Subcutaneous abdominal adipose tissue (tissue), 5 donors: ENCODE results near the gene LRRN2.
"Not testable (repeated sequence)": the region's sequence is repeated elsewhere in the genome, so short reads cannot be mapped to it uniquely, and the experiment has no call there.

Experiments
- H3K27ac ChIP-seq: one replicate; pipeline ENCODE4 v1.7.0; 2013; ENCODE audit warnings: low read depth, mild to moderate bottlenecking, inconsistent platforms, low read length, moderate library complexity
- H3K27me3 ChIP-seq, 5 donors: one replicate each; pipeline ENCODE4 v1.7.0; 2013; ENCODE audit warnings: low read length in 5 of 5, inconsistent platforms in 1 of 5; ENCODE audit not compliant: control insufficient read depth in 5 of 5, insufficient read depth in 4 of 5
- H3K36me3 ChIP-seq, 5 donors: one replicate each; pipeline ENCODE4 v1.7.0; 2013; ENCODE audit warnings: low read length in 5 of 5; ENCODE audit not compliant: control insufficient read depth in 5 of 5, insufficient read depth in 5 of 5
- H3K4me1 ChIP-seq, 5 donors: one replicate each; pipeline ENCODE4 v1.7.0; 2013; ENCODE audit warnings: low read length in 5 of 5, mild to moderate bottlenecking in 3 of 5, moderate library complexity in 1 of 5; ENCODE audit not compliant: control insufficient read depth in 5 of 5, insufficient read depth in 5 of 5
- H3K4me3 ChIP-seq, 5 donors: one replicate each; pipeline ENCODE4 v1.7.0; 2013; ENCODE audit warnings: low read length in 5 of 5, low read depth in 1 of 5
- H3K9ac ChIP-seq, 5 donors: one replicate each; pipeline ENCODE4 v1.7.0; 2013; ENCODE audit warnings: low read length in 5 of 5, mild to moderate bottlenecking in 4 of 5, moderate library complexity in 3 of 5
- H3K9me3 ChIP-seq, 5 donors: one replicate each; pipeline ENCODE4 v1.7.0; 2013; ENCODE audit warnings: low read length in 5 of 5; ENCODE audit not compliant: control insufficient read depth in 5 of 5
- donor health status: healthy.
- donor health status: healthy.
- donor health status: healthy.
- donor health status: healthy.
- donor health status: healthy.

Gene LRRN2

DNA sequence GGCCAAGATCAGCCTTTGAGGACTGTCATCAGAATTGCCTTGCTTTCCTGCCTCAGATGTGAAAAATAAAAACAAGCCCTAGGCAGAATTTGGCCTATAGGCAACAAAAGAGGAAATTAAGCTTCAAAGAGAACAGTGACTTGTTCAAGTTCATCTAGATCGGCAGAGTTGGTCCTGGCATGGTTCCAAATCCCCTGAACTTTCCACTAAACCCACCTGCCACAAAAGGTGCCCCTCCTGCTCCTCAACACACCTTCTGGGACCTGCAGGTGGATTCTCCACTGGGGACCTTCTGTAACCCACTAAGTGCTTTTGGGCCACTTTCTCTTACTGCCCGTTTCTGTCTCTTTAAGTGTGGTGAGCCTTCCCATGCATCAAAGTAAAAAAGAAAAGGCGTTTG lies 42.5 kb upstream of the LRRN2 start:
- no peak overlapping the region for H3K4me3 ChIP-seq
- no peaks in the 10 kb centered on the region for H3K9me3 ChIP-seq
- H3K4me1 ChIP-seq, result no peaks in the 10 kb centered on the region
- H3K27ac ChIP-seq, result no peak overlapping the region
- no peaks in the 10 kb centered on the region for H3K36me3 ChIP-seq
- H3K9ac ChIP-seq, result no peak overlapping the region
- peaks cover 9 to 16% (median 14%) of the 10 kb centered on the region in 5 donors for H3K27me3 ChIP-seq

DNA sequence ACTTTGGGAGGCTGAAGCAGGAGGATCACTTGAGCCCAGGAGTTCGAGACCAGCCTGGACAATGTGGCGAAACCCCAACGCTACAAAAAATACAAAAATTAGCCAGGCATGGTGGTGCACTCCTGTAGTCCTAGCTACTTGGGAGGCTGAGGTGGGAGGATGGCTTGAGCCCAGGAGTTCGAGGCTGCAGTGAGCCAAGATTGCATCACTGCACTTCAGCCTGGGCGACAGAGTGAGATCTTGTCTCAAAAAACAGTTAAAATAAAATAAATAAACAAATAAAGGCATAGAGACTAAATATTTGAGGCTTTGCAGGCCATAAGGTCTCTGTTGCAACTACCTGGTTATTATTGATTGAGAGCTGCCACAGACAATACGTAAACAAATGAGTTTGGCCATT lies 41.9 kb upstream of the LRRN2 start:
- H3K27ac ChIP-seq, H3K9me3 ChIP-seq, H3K4me1 ChIP-seq, H3K4me3 ChIP-seq, H3K9ac ChIP-seq, H3K36me3 ChIP-seq: not testable (repeated sequence)
- peaks cover 9 to 16% (median 14%) of the 10 kb centered on the region in 5 donors for H3K27me3 ChIP-seq

DNA sequence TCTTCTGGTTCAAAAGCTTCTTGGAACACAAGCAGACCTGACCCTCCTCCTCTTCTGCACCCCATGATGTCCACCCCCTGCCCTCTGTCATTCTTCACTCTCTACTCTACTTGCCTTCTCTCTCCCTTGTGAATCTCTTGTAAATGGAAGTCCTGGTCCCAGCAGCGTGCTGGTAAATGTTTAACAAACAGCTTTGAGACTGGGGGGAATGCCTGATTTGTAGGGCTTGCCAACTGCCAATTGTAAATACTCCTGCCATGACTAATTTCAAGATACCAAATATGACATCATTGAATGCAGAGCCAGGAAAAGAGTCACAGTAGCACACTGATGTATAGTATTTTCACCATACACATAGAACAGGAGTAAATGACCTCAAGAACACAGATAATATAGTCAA lies 40.9 kb upstream of the LRRN2 start:
- Histone ChIP-seq H3K4me1 (no peaks in the 10 kb centered on the region), H3K27ac (no peak overlapping the region), H3K4me3 (no peak overlapping the region), H3K36me3 (no peaks in the 10 kb centered on the region), H3K27me3 (peaks cover 9 to 16% (median 12%) of the 10 kb centered on the region in 5 donors), H3K9ac (no peak overlapping the region), H3K9me3 (no peaks in the 10 kb centered on the region)

DNA sequence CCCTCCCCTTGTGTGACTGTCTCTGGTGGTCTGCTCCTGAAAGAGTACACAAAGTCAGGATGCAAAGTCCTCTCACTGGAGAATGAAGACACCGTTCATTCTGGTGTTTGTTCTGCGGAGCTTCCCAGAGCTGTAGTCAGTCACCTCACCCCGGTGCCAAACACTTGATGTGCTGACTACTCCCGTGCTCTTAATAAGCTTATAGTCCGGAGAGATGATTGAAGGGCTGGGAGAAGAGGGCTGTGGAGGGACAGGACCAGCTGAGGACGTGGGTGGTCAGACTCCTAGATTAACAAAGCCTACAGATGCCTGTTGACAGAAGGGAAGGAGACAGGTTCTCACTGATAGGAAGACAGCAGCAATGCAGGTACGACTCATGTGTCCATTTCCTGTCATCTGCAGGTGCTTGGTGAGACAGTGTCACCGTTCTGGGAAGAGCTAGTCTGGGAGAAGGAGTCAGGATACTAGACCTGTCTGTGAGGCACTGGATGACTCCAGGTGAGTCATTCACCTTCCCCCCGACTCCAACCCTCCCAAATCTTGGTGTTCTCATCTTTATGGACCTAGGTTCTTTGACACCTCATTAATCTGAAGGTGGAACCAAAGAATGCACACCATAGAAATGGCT lies 40.4 kb upstream of the LRRN2 start:
- no peak overlapping the region for H3K4me3 ChIP-seq
- H3K4me1 ChIP-seq, result no peaks in the 10 kb centered on the region
- H3K27ac ChIP-seq, result no peak overlapping the region
- no peaks in the 10 kb centered on the region for H3K9me3 ChIP-seq
- no peak overlapping the region for H3K9ac ChIP-seq
- peaks cover 7 to 14% (median 8%) of the 10 kb centered on the region in 5 donors for H3K27me3 ChIP-seq
- no peaks in the 10 kb centered on the region for H3K36me3 ChIP-seq

DNA sequence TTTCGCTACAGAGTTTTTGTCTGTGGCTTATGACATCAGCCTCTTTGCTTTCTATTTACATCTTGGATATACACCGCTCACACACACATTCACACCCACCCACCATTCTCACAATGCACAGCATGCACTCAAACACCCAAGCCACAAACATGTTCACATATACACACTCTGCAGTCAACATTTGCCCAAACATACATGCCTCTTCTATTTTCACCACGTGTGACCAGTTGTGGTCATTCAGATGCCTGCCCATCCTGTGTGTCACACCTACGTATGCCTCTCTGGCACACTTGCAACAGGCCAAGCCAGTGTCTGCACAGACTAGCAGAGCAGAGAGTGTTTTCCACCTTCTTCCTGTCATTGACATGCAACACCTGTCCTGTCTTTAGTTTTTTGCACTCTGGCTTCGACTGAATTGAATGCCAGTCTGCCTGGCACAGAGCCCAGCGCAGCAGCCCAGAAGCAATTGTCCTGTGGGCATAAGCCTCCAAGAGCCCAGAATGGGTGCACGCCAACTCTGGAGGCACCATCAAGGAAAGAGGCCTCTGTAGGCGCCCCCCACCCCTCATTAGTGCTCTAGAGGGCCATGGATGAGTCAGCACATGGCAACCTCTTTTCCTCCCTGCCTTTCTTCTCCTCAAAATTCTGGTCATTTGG lies 37.7 kb upstream of the LRRN2 start:
- H3K9me3 ChIP-seq, result peaks cover 0 to 2% (median 0%) of the 10 kb centered on the region in 5 donors
- no peak overlapping the region for H3K27ac ChIP-seq
- H3K36me3 ChIP-seq, result no peaks in the 10 kb centered on the region
- H3K27me3 ChIP-seq, result peaks cover 0 to 6% (median 0%) of the 10 kb centered on the region in 5 donors
- H3K4me3 ChIP-seq, result no peak overlapping the region
- H3K4me1 ChIP-seq, result no peaks in the 10 kb centered on the region
- no peak overlapping the region for H3K9ac ChIP-seq

DNA sequence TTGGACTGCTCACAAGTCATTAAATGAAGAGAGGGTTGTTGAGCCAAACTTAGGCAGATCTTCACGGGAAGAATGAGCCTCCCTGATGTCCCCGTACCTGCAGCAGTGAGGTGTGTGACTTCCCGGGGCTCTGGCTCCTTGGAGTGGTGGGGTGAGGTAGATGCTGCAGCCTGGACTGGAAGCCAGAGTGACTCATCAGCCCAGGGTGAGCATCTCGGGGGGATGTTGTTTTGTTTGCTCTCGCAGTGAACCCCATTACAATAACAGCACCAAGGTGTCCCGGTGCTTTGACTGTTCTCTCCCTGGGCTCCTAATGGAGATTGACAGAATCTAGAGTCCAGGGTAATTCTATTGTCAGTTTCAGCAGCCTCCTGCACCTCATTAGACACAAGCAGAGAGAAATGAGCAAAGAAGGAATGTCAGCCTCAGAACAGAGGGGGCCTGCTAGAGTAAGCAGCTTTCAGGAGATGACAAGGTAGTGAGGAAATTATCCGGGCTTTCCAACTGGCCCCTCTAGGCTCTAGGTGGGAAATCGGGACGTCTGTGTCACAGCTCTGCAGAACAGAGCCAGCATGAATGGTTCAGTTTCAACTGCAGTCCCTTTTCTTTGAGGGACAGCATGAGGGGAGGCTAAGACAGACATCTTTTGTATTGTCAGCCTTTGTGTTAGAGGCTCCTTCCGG lies 36.0 kb upstream of the LRRN2 start:
- Histone ChIP-seq H3K4me3 (no peak overlapping the region), H3K4me1 (no peaks in the 10 kb centered on the region), H3K36me3 (no peaks in the 10 kb centered on the region), H3K9ac (no peak overlapping the region), H3K27me3 (peaks cover 0 to 4% (median 0%) of the 10 kb centered on the region in 5 donors), H3K9me3 (peaks cover 0 to 2% (median 0%) of the 10 kb centered on the region in 5 donors), H3K27ac (no peak overlapping the region)

DNA sequence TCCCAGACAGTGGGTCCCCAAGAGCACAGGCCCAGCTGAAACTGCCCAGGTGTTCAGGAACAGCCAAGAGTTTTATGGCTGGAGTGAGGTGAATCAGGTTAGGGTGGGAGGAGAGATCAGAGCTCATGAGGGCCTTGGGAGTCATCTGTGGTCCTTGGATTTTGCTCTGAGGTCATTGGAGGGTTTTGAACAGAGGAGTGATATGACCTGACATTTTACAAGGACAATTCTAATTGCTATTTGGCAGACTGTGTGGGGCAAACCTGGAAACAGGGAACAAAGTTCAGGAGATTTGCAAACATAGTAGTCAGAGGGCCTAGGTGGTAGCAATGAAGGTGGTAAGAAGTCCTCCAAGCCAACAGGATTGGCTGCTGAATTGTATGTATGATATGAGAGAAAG lies 31.1 kb upstream of the LRRN2 start:
- Histone ChIP-seq H3K27me3 (peaks cover 0 to 30% (median 17%) of the 10 kb centered on the region in 5 donors), H3K4me3 (no peak overlapping the region), H3K4me1 (no peaks in the 10 kb centered on the region), H3K9ac (no peak overlapping the region), H3K27ac (no peak overlapping the region), H3K9me3 (peaks cover 0 to 2% (median 0%) of the 10 kb centered on the region in 5 donors), H3K36me3 (no peaks in the 10 kb centered on the region)

DNA sequence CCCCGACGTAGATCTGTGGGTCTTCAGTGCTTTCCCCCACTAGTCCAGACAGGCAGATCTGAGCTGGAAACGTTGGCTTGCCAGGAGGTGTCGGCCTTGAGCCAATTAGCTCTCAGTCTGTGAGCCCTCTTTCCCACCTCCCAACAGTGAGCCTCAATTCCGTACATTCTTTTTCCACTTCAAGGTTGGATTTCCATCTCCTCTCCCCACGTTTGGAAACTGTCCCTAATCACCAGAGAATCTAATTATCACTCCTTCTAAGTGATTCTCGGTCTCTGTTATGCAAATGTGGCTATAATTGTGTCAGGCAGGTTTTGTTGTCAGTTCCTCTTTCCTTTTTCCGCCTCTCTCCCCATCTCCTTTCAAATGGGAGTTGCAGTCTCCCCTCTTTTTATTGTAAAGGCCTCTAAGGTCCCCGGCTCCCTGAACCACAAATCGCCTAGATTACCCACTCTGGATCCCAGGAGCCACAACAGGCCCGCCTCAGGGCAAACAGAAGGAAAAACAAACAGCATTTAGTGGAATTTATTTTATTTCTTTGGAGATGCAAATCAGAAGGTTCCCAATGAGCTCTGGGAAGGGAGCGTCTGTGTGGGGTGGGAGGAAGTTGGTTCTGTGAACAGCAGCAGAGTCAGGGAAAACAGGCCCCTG lies 29.4 kb upstream of the LRRN2 start:
- peaks cover 5 to 47% (median 24%) of the 10 kb centered on the region in 5 donors for H3K27me3 ChIP-seq
- H3K4me3 ChIP-seq, result no peak overlapping the region
- no peaks in the 10 kb centered on the region for H3K4me1 ChIP-seq
- no peak overlapping the region for H3K27ac ChIP-seq
- H3K9ac ChIP-seq, result no peak overlapping the region
- H3K9me3 ChIP-seq, result peaks cover 0 to 2% (median 0%) of the 10 kb centered on the region in 5 donors
- no peaks in the 10 kb centered on the region for H3K36me3 ChIP-seq

DNA sequence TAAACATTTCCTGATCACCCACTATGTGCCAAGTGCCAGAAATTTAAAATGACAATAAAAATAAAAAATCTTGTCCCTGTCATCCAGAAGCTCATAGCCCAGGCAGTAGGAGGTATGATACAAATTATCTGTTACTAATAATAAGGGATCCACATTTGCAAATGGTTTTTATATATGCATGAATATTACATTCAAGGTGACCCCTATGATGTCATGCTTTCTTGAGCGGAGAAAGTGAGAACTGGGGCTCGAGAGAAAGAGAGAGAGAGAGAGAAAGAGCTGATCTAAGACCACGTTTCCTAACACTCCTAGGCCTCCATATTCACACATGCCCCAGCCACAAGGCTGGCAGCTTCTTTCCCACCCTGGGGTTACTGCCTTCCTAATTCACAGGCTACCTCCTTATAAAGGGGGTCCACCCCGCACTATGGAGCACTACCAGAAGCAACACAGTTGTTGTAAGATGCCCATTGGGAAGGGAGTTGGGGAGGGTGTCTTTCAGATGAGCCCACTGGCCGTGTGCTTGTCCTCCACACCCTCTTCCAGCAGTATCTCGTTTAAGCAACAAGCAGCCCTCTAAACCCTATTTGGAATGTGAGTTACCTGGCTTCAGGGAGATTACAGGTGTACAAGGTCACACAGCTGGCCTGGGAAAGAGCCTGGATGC lies 28.8 kb upstream of the LRRN2 start:
- Histone ChIP-seq H3K36me3 (no peaks in the 10 kb centered on the region), H3K4me1 (no peaks in the 10 kb centered on the region), H3K9me3 (peaks cover 0 to 2% (median 0%) of the 10 kb centered on the region in 5 donors), H3K4me3 (no peak overlapping the region), H3K27ac (no peak overlapping the region), H3K9ac (no peak overlapping the region), H3K27me3 (peaks cover 5 to 47% (median 29%) of the 10 kb centered on the region in 5 donors)
